Measurements from ENCODE around the gene HTT.

The HTT gene

DNA sequence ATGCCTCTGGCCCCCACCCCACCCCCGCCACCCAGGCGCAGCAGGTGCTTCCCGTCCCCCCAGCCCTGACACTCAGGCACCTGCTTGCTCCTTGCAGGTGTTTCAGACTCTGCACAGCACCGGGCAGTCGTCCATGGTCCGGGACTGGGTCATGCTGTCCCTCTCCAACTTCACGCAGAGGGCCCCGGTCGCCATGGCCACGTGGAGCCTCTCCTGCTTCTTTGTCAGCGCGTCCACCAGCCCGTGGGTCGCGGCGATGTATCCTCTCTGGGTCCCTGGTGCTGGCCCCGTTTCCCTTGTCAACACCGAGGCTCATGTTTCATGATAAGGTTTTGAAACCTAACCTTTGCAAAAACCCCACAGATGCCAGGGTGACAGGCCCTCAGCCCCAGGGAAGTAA, 164.2 kb downstream of the HTT start:
- no peak overlapping the region for H3K9ac ChIP-seq (ENCODE audit: insufficient read length)
- no peak overlapping the region for H3K4me3 ChIP-seq
- no peak overlapping the region for H3K27ac ChIP-seq
- peaks cover 5% of the 10 kb centered on the region; the same call in 1 of the 2 replicates for H3K36me3 ChIP-seq (ENCODE audit: insufficient read depth, low read length)
- TF ChIP-seq POLR2AphosphoS5 (IDR thresholded peaks at IDR 0.05; ENCODE audit: borderline replicate concordance, low read depth, low read length) (no peak), EZH2 (IDR thresholded peaks at IDR 0.05) (no peak), FOXP2 (optimal IDR thresholded peaks at IDR 0.05; ENCODE audit: control extremely low read depth, extremely low read length, insufficient read depth) (no peak)
- H3K9me3 ChIP-seq (ENCODE audit: low read depth, low read length) = no peaks in the 10 kb centered on the region
- no peak for DNase-seq (ENCODE audit: low read depth, low spot score)

GRCh38 chr4:3239303-3239702, 164.8 kb downstream of the HTT start:
- Histone ChIP-seq H3K9me3 (ENCODE audit: low read depth, low read length) (no peaks in the 10 kb centered on the region), H3K27ac (no peak overlapping the region), H3K9ac (ENCODE audit: insufficient read length) (no peak overlapping the region), H3K4me3 (no peak overlapping the region), H3K36me3 (ENCODE audit: insufficient read depth, low read length) (peaks cover 5% of the 10 kb centered on the region; the same call in 1 of the 2 replicates)
- DNase-seq (ENCODE audit: low read depth, low spot score) = no peak
- no peak for TF ChIP-seq EZH2 (IDR thresholded peaks at IDR 0.05)
- no peak for TF ChIP-seq POLR2AphosphoS5 (IDR thresholded peaks at IDR 0.05; ENCODE audit: borderline replicate concordance, low read depth, low read length)
- no peak for TF ChIP-seq FOXP2 (optimal IDR thresholded peaks at IDR 0.05; ENCODE audit: control extremely low read depth, extremely low read length, insufficient read depth)

- no peak for DNase-seq (ENCODE audit: low read depth, low spot score)
- TF ChIP-seq POLR2AphosphoS5 (IDR thresholded peaks at IDR 0.05; ENCODE audit: borderline replicate concordance, low read depth, low read length) (no peak), FOXP2 (optimal IDR thresholded peaks at IDR 0.05; ENCODE audit: control extremely low read depth, extremely low read length, insufficient read depth) (no peak), EZH2 (IDR thresholded peaks at IDR 0.05) (no peak)
- H3K9ac ChIP-seq (ENCODE audit: insufficient read length) = no peak overlapping the region
- no peak overlapping the region for H3K27ac ChIP-seq
- H3K4me3 ChIP-seq = no peak overlapping the region
- H3K9me3 ChIP-seq (ENCODE audit: low read depth, low read length) = no peaks in the 10 kb centered on the region
- peaks cover 4% of the 10 kb centered on the region; the same call in 1 of the 2 replicates for H3K36me3 ChIP-seq (ENCODE audit: insufficient read depth, low read length)
Measured at GRCh38 chr4:3239998-3240920, 165.8 kb downstream of the HTT start.

GRCh38 chr4:3240936-3241522, 166.5 kb downstream of the HTT start:
- Histone ChIP-seq H3K27ac (no peak overlapping the region), H3K4me3 (no peak overlapping the region), H3K36me3 (ENCODE audit: insufficient read depth, low read length) (no peaks in the 10 kb centered on the region; the same call in 1 of the 2 replicates), H3K9me3 (ENCODE audit: low read depth, low read length) (no peaks in the 10 kb centered on the region), H3K9ac (ENCODE audit: insufficient read length) (no peak overlapping the region)
- TF ChIP-seq EZH2 (IDR thresholded peaks at IDR 0.05) = no peak
- no peak for TF ChIP-seq POLR2AphosphoS5 (IDR thresholded peaks at IDR 0.05; ENCODE audit: borderline replicate concordance, low read depth, low read length)
- no peak for TF ChIP-seq FOXP2 (optimal IDR thresholded peaks at IDR 0.05; ENCODE audit: control extremely low read depth, extremely low read length, insufficient read depth)
- no peak for DNase-seq (ENCODE audit: low read depth, low spot score)

DNA sequence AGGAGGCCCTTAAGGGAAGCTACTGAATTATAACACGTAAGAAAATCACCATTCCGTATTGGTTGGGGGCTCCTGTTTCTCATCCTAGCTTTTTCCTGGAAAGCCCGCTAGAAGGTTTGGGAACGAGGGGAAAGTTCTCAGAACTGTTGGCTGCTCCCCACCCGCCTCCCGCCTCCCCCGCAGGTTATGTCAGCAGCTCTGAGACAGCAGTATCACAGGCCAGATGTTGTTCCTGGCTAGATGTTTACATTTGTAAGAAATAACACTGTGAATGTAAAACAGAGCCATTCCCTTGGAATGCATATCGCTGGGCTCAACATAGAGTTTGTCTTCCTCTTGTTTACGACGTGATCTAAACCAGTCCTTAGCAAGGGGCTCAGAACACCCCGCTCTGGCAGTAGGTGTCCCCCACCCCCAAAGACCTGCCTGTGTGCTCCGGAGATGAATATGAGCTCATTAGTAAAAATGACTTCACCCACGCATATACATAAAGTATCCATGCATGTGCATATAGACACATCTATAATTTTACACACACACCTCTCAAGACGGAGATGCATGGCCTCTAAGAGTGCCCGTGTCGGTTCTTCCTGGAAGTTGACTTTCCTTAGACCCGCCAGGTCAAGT, 167.5 kb downstream of the HTT start:
- Histone ChIP-seq H3K36me3 (ENCODE audit: insufficient read depth, low read length) (no peaks in the 10 kb centered on the region; the same call in 1 of the 2 replicates), H3K9me3 (ENCODE audit: low read depth, low read length) (no peaks in the 10 kb centered on the region), H3K4me3 (no peak overlapping the region), H3K27ac (no peak overlapping the region), H3K9ac (ENCODE audit: insufficient read length) (no peak overlapping the region)
- TF ChIP-seq FOXP2 (optimal IDR thresholded peaks at IDR 0.05; ENCODE audit: control extremely low read depth, extremely low read length, insufficient read depth) (no peak), EZH2 (IDR thresholded peaks at IDR 0.05) (no peak), POLR2AphosphoS5 (IDR thresholded peaks at IDR 0.05; ENCODE audit: borderline replicate concordance, low read depth, low read length) (no peak)
- no peak for DNase-seq (ENCODE audit: low read depth, low spot score)

DNA sequence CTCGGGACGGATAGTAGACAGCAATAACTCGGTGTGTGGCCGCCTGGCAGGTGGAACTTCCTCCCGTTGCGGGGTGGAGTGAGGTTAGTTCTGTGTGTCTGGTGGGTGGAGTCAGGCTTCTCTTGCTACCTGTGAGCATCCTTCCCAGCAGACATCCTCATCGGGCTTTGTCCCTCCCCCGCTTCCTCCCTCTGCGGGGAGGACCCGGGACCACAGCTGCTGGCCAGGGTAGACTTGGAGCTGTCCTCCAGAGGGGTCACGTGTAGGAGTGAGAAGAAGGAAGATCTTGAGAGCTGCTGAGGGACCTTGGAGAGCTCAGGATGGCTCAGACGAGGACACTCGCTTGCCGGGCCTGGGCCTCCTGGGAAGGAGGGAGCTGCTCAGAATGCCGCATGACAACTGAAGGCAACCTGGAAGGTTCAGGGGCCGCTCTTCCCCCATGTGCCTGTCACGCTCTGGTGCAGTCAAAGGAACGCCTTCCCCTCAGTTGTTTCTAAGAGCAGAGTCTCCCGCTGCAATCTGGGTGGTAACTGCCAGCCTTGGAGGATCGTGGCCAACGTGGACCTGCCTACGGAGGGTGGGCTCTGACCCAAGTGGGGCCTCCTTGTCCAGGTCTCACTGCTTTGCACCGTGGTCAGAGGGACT, 168.8 kb downstream of the HTT start:
- Histone ChIP-seq H3K9me3 (ENCODE audit: low read depth, low read length) (no peaks in the 10 kb centered on the region), H3K9ac (ENCODE audit: insufficient read length) (no peak overlapping the region), H3K4me3 (no peak overlapping the region), H3K36me3 (ENCODE audit: insufficient read depth, low read length) (no peaks in the 10 kb centered on the region; the same call in 1 of the 2 replicates), H3K27ac (no peak overlapping the region)
- TF ChIP-seq FOXP2 (optimal IDR thresholded peaks at IDR 0.05; ENCODE audit: control extremely low read depth, extremely low read length, insufficient read depth) (no peak), EZH2 (IDR thresholded peaks at IDR 0.05) (no peak), POLR2AphosphoS5 (IDR thresholded peaks at IDR 0.05; ENCODE audit: borderline replicate concordance, low read depth, low read length) (no peak)
- no peak for DNase-seq (ENCODE audit: low read depth, low spot score)

- no peaks in the 10 kb centered on the region for H3K9me3 ChIP-seq (ENCODE audit: low read depth, low read length)
- H3K27ac ChIP-seq = no peak overlapping the region
- TF ChIP-seq EZH2 (IDR thresholded peaks at IDR 0.05) (no peak), FOXP2 (optimal IDR thresholded peaks at IDR 0.05; ENCODE audit: control extremely low read depth, extremely low read length, insufficient read depth) (no peak), POLR2AphosphoS5 (IDR thresholded peaks at IDR 0.05; ENCODE audit: borderline replicate concordance, low read depth, low read length) (no peak)
- H3K4me3 ChIP-seq = no peak overlapping the region
- no peak overlapping the region for H3K9ac ChIP-seq (ENCODE audit: insufficient read length)
- no peak for DNase-seq (ENCODE audit: low read depth, low spot score)
- H3K36me3 ChIP-seq (ENCODE audit: insufficient read depth, low read length) = no peaks in the 10 kb centered on the region; the same call in 1 of the 2 replicates
Measured at GRCh38 chr4:3244002-3244401, 169.5 kb downstream of the HTT start.
